Kidney capillary endothelial cell (primary cell): ENCODE measurements around the gene OR2F2.

Experiments
- DNase-seq: peaks from one replicate; pipeline ENCODE4 v3.0.0-alpha.2; 2018; ENCODE audit warnings: low spot score

The OR2F2 gene

DNA sequence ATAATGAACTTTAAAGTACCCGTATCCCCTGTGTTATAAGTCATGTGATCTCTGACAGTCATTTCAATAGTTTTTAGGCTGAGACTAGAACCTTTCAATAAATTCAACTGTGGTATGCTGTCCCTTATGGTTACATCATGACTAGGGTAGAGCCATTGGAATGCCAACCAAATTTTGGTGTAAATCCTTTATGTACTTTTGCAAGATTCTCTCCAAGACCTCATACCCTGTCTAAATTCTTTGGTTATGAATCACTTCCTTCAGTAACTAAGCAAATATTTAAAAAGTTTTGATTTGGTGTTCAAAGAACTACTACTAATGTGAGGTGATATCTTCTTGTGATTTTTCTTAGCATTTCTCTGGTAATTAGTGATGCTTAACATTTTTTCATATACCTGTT is 44.3 kb downstream of the OR2F2 start:
- peak; percentile 50 for DNase-seq

DNA sequence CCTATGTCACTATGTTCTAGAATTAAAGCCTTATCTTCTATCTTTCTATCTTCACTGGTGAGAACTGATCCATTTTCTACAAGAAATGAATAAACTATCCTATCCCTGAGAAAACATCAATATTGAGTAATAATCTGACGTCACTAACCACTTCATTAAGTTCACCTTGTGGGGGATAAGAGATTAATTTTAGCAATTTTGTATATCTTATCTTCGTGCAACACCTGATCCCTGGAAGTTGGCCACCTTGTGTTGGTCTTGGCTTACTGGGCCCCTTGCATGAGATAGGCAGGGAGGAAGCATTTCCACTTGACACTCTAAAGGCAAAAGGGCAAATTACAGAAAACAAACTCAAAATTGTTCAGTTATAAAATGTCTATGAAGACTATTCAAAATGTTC is 45.0 kb downstream of the OR2F2 start:
- DNase-seq = no peak

DNA sequence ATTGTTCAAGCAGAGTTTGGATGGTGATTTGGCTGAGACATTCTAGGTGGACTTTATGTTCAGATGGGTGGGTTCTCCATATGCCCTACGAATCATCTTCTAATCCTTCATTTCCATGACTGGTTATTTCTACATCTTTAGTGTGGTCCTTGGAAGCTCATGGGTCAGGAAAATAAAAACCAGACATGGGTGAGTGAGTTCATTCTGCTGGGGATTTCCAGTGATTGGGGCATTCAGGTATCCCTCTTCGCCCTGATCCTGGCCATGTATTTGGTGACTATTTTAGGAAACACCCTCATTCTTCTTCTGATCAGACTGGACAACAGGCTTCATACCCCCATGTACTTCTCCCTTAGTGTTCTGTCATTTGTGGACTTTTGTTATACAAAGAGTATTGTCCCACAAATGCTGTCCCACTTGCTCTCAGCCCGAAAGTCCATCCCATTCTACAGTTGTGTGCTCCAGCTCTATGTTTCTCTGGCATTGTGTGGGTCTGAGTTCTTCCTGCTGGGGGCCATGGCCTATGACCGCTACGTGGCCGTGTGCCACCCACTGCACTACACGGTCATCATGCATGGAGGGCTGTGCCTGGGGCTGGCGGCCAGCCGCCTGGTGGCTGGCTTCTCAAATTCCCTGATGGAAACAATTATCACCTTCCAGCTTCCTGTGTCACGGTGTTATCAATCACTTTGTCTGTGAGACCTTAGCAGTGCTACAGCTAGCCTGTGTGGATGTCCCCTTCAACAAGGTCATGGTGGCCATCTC is 45.9 kb downstream of the OR2F2 start:
- no peak for DNase-seq

DNA sequence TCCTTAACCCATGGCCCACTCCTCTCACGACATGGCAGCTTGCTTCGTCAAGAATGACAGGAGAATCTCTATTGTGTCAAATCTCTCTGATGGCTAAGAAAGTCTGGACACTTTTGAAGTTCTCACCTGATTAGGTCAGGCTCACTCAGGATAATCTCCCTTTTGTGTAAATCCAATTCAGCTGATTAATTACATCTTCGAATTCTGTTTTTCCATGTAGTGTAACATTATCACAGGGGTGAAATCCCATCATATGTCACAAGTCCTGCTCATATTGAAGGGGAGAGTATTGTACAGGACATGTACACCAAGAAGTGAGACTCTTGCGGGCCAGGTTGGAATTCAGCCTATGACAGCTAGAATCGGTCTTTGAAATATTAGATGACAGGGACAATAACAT is 48.9 kb downstream of the OR2F2 start:
- no peak for DNase-seq
